Upper lobe of left lung (tissue), 4 donors: Measurements from ENCODE around the gene PPIA.

Source experiments
- CTCF ChIP-seq, 6 experiments: fragments of 450-650 bp in 4 of 6; fragments of 200-600 bp in 2 of 6; sonication (generic) in 2 of 6; IDR thresholded peaks; one replicate each; pipeline ENCODE4 v1.5.1; 2016 to 2019; ENCODE audit warnings: antibody characterized with exemption in 6 of 6
- EP300 ChIP-seq, 4 donors: sonication (generic); formaldehyde crosslinking; IDR thresholded peaks; one replicate each; pipeline ENCODE4 v1.5.1; 2017; ENCODE audit warnings: antibody characterized with exemption in 4 of 4, control low read depth in 2 of 4

GRCh38 chr7:44750921-44751571 is 45.4 kb upstream of the PPIA start:
- TF ChIP-seq EP300 (IDR thresholded peaks at IDR 0.05) (no peak), CTCF (IDR thresholded peaks at IDR 0.05) (no peak)
